Right lobe of liver (tissue), 4 donors: ENCODE results near the gene ARID4B.

Experiments
- CTCF ChIP-seq, 4 donors: fragments of 200-600 bp in 3 of 4; fragments of 450-650 bp in 1 of 4; IDR thresholded peaks; one replicate each; pipeline versions ENCODE4 v1.5.1 to v1.8.0; 2016 to 2022; ENCODE audit warnings: antibody characterized with exemption in 4 of 4, mild to moderate bottlenecking in 2 of 4
- POLR2A ChIP-seq: fragments of 450-650 bp; IDR thresholded peaks from one replicate; pipeline ENCODE4 v1.6.1; 2017; ENCODE audit warnings: antibody characterized with exemption, mild to moderate bottlenecking
- donor health status: DM: no; HTN: no; CAD: no.
- donor health status: DM: no; HTN: no; CAD: no.
- donor health status: DM: no; HTN: yes; CAD: no.

- TF ChIP-seq CTCF (IDR thresholded peaks at IDR 0.05) (no peak), POLR2A (no peak)
Measured at GRCh38 chr1:235187316-235187715, 140.7 kb downstream of the ARID4B start.
